NCI-H1092 (cell line): Measurements from ENCODE around the gene WARS2.

Experiments
- DNase-seq: peaks from one replicate; lab custom pipeline; 2025; lab: John Stamatoyannopoulos, UW

The WARS2 gene

GRCh38 chr1:118983558-118984041, 156.9 kb downstream of the WARS2 start:
- no peak for DNase-seq

GRCh38 chr1:118982821-118983557, 157.5 kb downstream of the WARS2 start:
- no peak for DNase-seq

GRCh38 chr1:118982266-118982665, 158.2 kb downstream of the WARS2 start:
- DNase-seq = no peak

GRCh38 chr1:118981436-118981835, 159.0 kb downstream of the WARS2 start:
- DNase-seq = no peak
